ENCODE data around the gene MKS1.

MKS1 gene

GRCh38 chr17:58239987-58240386 is 20.9 kb upstream of the MKS1 start:
- Histone ChIP-seq H3K4me1 (ENCODE audit: control insufficient read depth, insufficient read depth, low read length) (peaks cover 4% of the 10 kb centered on the region; the same call in 1 of the 2 replicates), H3K4me3 (ENCODE audit: low read depth, low read length) (no peak overlapping the region), H3K36me3 (ENCODE audit: control insufficient read depth, insufficient read depth, low read length) (no peaks in the 10 kb centered on the region), H3K9ac (ENCODE audit: low read length) (no peak overlapping the region), H3K27ac (ENCODE audit: low read depth, low read length) (no peak overlapping the region), H3K27me3 (ENCODE audit: control insufficient read depth, insufficient read depth, low read length) (peaks cover 86% of the 10 kb centered on the region), H3K9me3 (ENCODE audit: control insufficient read depth, insufficient read depth, low read depth, low read length) (no peaks in the 10 kb centered on the region)

GRCh38 chr17:58238147-58238634 is 19.1 kb upstream of the MKS1 start, which contains the start of gene LPO:
TSS of gene LPO (plus strand) at chr17:58238584. CDS start at chr17:58242980, 4,396 bp downstream.
- no peak within 1 kb of the TSS for H3K4me3 ChIP-seq (ENCODE audit: low read depth, low read length)
- no peaks in the 10 kb centered on the region for H3K9me3 ChIP-seq (ENCODE audit: control insufficient read depth, insufficient read depth, low read depth, low read length)
- H3K9ac ChIP-seq (ENCODE audit: low read length) = no peak within 1 kb of the TSS
- H3K27me3 ChIP-seq (ENCODE audit: control insufficient read depth, insufficient read depth, low read length) = peaks cover 74% of the 10 kb centered on the region
- H3K4me1 ChIP-seq (ENCODE audit: control insufficient read depth, insufficient read depth, low read length) = peaks cover 4% of the 10 kb centered on the region; the same call in 1 of the 2 replicates
- H3K36me3 ChIP-seq (ENCODE audit: control insufficient read depth, insufficient read depth, low read length) = no peaks in the 10 kb centered on the region
- no peak within 1 kb of the TSS for H3K27ac ChIP-seq (ENCODE audit: low read depth, low read length)

GRCh38 chr17:58236394-58236793 is 17.3 kb upstream of the MKS1 start:
- Histone ChIP-seq H3K36me3 (ENCODE audit: control insufficient read depth, insufficient read depth, low read length) (no peaks in the 10 kb centered on the region), H3K27ac (ENCODE audit: low read depth, low read length) (no peak overlapping the region), H3K4me1 (ENCODE audit: control insufficient read depth, insufficient read depth, low read length) (peaks cover 5% of the 10 kb centered on the region; the same call in 1 of the 2 replicates), H3K9me3 (ENCODE audit: control insufficient read depth, insufficient read depth, low read depth, low read length) (no peaks in the 10 kb centered on the region), H3K27me3 (ENCODE audit: control insufficient read depth, insufficient read depth, low read length) (peaks cover 74% of the 10 kb centered on the region), H3K9ac (ENCODE audit: low read length) (no peak overlapping the region), H3K4me3 (ENCODE audit: low read depth, low read length) (no peak overlapping the region)

DNA sequence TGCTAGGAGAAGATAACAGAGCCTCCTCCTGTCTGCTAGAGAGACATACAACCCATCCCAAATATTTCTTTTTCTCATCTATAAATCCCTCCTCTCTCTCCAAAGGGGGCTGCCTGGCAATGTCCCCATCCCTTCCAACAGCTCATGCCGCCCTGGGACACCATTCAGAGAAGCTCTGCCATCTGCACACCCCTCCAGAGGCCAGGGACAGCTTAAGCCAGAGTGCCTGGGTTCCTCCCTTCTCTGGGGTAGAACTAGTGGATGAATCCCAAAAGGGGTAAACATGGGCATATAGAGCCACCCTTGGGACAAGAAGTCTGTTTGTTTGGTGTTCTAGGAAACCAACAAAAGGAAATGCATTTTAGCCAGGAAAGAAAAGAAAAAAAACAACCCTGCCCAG is 16.8 kb upstream of the MKS1 start:
- Histone ChIP-seq H3K9me3 (ENCODE audit: control insufficient read depth, insufficient read depth, low read depth, low read length) (no peaks in the 10 kb centered on the region), H3K9ac (ENCODE audit: low read length) (no peak overlapping the region), H3K27me3 (ENCODE audit: control insufficient read depth, insufficient read depth, low read length) (peaks cover 75% of the 10 kb centered on the region), H3K4me1 (ENCODE audit: control insufficient read depth, insufficient read depth, low read length) (peaks cover 5% of the 10 kb centered on the region; the same call in 1 of the 2 replicates), H3K36me3 (ENCODE audit: control insufficient read depth, insufficient read depth, low read length) (no peaks in the 10 kb centered on the region), H3K4me3 (ENCODE audit: low read depth, low read length) (no peak overlapping the region), H3K27ac (ENCODE audit: low read depth, low read length) (no peak overlapping the region)

- no peaks in the 10 kb centered on the region for H3K9me3 ChIP-seq (ENCODE audit: control insufficient read depth, insufficient read depth, low read depth, low read length)
These were observed 15.5 kb upstream of the MKS1 start for GRCh38 chr17:58234512-58234911.

DNA sequence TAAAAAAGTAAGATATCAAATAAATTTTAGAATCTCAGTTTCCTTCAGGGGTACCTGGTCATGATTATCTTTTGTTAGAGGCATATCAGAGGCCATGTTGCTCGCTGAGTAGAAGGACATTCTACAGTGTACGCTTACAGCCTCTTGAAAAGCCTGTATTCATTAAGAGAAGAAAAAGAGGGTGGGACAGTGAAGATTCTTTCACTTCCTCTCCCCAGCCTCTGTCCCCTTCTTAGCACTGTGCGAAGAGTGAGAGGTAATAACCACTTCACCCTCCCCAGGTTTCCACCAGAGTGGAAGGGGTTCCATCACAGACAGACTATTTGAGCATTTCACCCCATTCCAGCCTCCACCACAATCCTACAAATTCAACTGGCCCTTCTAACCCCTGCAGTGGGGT is 14.5 kb upstream of the MKS1 start:
- no peak overlapping the region for H3K4me3 ChIP-seq (ENCODE audit: low read depth, low read length)
- H3K9ac ChIP-seq (ENCODE audit: low read length) = no peak overlapping the region
- H3K9me3 ChIP-seq (ENCODE audit: control insufficient read depth, insufficient read depth, low read depth, low read length) = no peaks in the 10 kb centered on the region
- H3K27ac ChIP-seq (ENCODE audit: low read depth, low read length) = no peak overlapping the region
- peaks cover 13% of the 10 kb centered on the region for H3K4me1 ChIP-seq (ENCODE audit: control insufficient read depth, insufficient read depth, low read length)
- H3K27me3 ChIP-seq (ENCODE audit: control insufficient read depth, insufficient read depth, low read length) = peaks cover 62% of the 10 kb centered on the region
- no peaks in the 10 kb centered on the region for H3K36me3 ChIP-seq (ENCODE audit: control insufficient read depth, insufficient read depth, low read length)

More at GRCh38 chr17:58234512-58234911, 15.5 kb upstream of the MKS1 start:
- Histone ChIP-seq H3K9ac (ENCODE audit: low read length) (no peak overlapping the region), H3K4me1 (ENCODE audit: control insufficient read depth, insufficient read depth, low read length) (peaks cover 5% of the 10 kb centered on the region; the same call in 1 of the 2 replicates), H3K27ac (ENCODE audit: low read depth, low read length) (no peak overlapping the region), H3K36me3 (ENCODE audit: control insufficient read depth, insufficient read depth, low read length) (no peaks in the 10 kb centered on the region), H3K4me3 (ENCODE audit: low read depth, low read length) (no peak overlapping the region), H3K27me3 (ENCODE audit: control insufficient read depth, insufficient read depth, low read length) (peaks cover 72% of the 10 kb centered on the region)

GRCh38 chr17:58232707-58233156 is 13.7 kb upstream of the MKS1 start:
- Histone ChIP-seq H3K36me3 (ENCODE audit: control insufficient read depth, insufficient read depth, low read length) (no peaks in the 10 kb centered on the region), H3K4me1 (ENCODE audit: control insufficient read depth, insufficient read depth, low read length) (peaks cover 19% of the 10 kb centered on the region), H3K4me3 (ENCODE audit: low read depth, low read length) (no peak overlapping the region), H3K27ac (ENCODE audit: low read depth, low read length) (no peak overlapping the region), H3K27me3 (ENCODE audit: control insufficient read depth, insufficient read depth, low read length) (peaks cover 63% of the 10 kb centered on the region), H3K9me3 (ENCODE audit: control insufficient read depth, insufficient read depth, low read depth, low read length) (no peaks in the 10 kb centered on the region), H3K9ac (ENCODE audit: low read length) (no peak overlapping the region)

GRCh38 chr17:58231641-58232040 is 12.6 kb upstream of the MKS1 start:
- Histone ChIP-seq H3K9me3 (ENCODE audit: control insufficient read depth, insufficient read depth, low read depth, low read length) (no peaks in the 10 kb centered on the region), H3K27me3 (ENCODE audit: control insufficient read depth, insufficient read depth, low read length) (peaks cover 69% of the 10 kb centered on the region), H3K4me1 (ENCODE audit: control insufficient read depth, insufficient read depth, low read length) (peaks cover 19% of the 10 kb centered on the region), H3K4me3 (ENCODE audit: low read depth, low read length) (no peak overlapping the region), H3K27ac (ENCODE audit: low read depth, low read length) (no peak overlapping the region), H3K9ac (ENCODE audit: low read length) (no peak overlapping the region), H3K36me3 (ENCODE audit: control insufficient read depth, insufficient read depth, low read length) (no peaks in the 10 kb centered on the region)

DNA sequence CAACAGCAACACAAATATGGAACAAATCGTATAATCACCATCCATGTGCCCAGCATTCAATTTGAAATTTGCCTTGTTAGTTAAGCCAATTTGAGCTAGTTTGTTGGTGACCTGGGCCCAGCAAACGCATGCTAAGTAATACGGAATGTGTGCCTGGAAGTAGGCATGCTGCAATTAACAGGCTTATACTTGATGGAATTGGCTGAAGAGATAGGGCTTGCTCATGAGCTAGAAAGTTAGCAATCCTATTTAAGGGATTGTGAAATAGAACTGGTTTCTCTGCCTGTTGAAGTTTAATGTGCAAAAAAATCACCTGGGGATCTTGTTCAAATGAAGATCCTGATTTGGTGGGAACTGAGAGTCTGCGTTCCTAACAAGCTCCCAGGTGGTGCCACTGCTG is 10.8 kb upstream of the MKS1 start:
- H3K4me3 ChIP-seq (ENCODE audit: low read depth, low read length) = no peak overlapping the region
- H3K9ac ChIP-seq (ENCODE audit: low read length) = no peak overlapping the region
- H3K27ac ChIP-seq (ENCODE audit: low read depth, low read length) = no peak overlapping the region
- H3K36me3 ChIP-seq (ENCODE audit: control insufficient read depth, insufficient read depth, low read length) = no peaks in the 10 kb centered on the region
- peaks cover 59% of the 10 kb centered on the region for H3K27me3 ChIP-seq (ENCODE audit: control insufficient read depth, insufficient read depth, low read length)
- H3K9me3 ChIP-seq (ENCODE audit: control insufficient read depth, insufficient read depth, low read depth, low read length) = no peaks in the 10 kb centered on the region
- peaks cover 19% of the 10 kb centered on the region for H3K4me1 ChIP-seq (ENCODE audit: control insufficient read depth, insufficient read depth, low read length)

DNA sequence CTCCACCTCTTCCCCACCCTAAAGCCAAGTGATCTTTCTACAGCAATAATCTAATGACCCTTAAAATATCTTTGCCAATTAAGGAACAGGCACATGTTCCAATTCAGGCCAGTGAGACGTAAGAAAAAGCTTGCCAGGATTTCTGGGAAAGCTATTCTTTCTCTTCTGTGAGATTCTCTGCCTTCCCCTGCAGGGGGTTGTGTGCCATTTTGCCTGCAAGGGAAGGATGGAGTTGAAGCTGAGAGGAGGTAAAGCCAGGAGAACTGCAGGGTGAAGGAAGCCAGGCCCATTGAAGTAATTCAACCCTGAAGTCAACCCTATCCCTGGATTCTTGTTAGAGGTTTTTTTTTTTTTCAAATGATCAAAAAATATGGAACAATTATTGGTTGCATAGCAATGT is 10.3 kb upstream of the MKS1 start:
- Histone ChIP-seq H3K4me1 (ENCODE audit: control insufficient read depth, insufficient read depth, low read length) (peaks cover 21% of the 10 kb centered on the region), H3K9me3 (ENCODE audit: control insufficient read depth, insufficient read depth, low read depth, low read length) (no peaks in the 10 kb centered on the region), H3K27me3 (ENCODE audit: control insufficient read depth, insufficient read depth, low read length) (peaks cover 54% of the 10 kb centered on the region)

DNA sequence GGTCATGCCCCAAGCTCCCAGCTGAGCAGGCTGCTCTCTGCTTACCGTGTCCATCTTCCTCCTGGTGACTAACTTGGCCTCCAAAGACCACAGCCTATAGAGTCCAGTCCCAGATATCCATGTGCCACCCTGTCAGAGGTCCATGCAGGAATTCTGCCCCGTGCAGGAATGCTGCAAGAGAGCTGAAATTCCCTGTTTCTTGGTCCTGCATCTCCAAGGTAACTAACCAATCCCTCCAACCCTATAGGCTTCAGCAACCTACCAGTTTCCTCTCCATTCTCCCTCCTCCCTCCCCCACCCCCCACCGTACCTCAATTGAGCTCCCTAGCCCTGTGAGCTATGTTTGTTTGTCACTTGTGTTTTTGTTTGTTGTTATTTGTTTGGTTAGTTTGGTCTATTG is 9.6 kb upstream of the MKS1 start:
- H3K9me3 ChIP-seq (ENCODE audit: control insufficient read depth, insufficient read depth, low read depth, low read length) = no peaks in the 10 kb centered on the region
- H3K4me1 ChIP-seq (ENCODE audit: control insufficient read depth, insufficient read depth, low read length) = peaks cover 25% of the 10 kb centered on the region
- H3K36me3 ChIP-seq (ENCODE audit: control insufficient read depth, insufficient read depth, low read length) = no peaks in the 10 kb centered on the region
- peaks cover 52% of the 10 kb centered on the region for H3K27me3 ChIP-seq (ENCODE audit: control insufficient read depth, insufficient read depth, low read length)
- H3K4me3 ChIP-seq (ENCODE audit: low read depth, low read length) = no peak overlapping the region; the same call in 1 of the 2 replicates
- H3K27ac ChIP-seq (ENCODE audit: low read depth, low read length) = no peak overlapping the region
- H3K9ac ChIP-seq (ENCODE audit: low read length) = no peak overlapping the region

More for the DNA sequence above, 10.3 kb upstream of the MKS1 start:
- Histone ChIP-seq H3K9ac (ENCODE audit: low read length) (no peak overlapping the region), H3K36me3 (ENCODE audit: control insufficient read depth, insufficient read depth, low read length) (no peaks in the 10 kb centered on the region), H3K4me3 (ENCODE audit: low read depth, low read length) (peak overlapping the region; percentile 16; the same call in 1 of the 2 replicates), H3K27ac (ENCODE audit: low read depth, low read length) (no peak overlapping the region)

All from HUES6 (cell line).